WTC11 (cell line): Measurements from ENCODE around the gene ROR2. TPM values are rescaled to one million over a fixed set of nuclear protein-coding genes. Genes with fewer than 3 reads are reported as not detected.
A peak's percentile ranks its signal among the peaks of the same experiment; 100 is the strongest.

Experiments
- ATAC-seq: fragments of 200-7000 bp; cut with Tn5 transposase; 2 replicates; pipeline ENCODE4 v1.10.0; 2021; ENCODE audit warnings: mild to moderate bottlenecking, moderate library complexity
- CTCF ChIA-PET: fragments of 300-600 bp; sonication (Branson Sonifier 250); formaldehyde crosslinking; loops from one replicate; lab custom pipeline; 2021; ENCODE audit warnings: antibody characterized with exemption; lab: Charles Lee
- POLR2A ChIA-PET: fragments of 350-600 bp; sonication (Branson Sonifier 250); formaldehyde crosslinking; loops from one replicate; lab custom pipeline; 2021; ENCODE audit warnings: antibody characterized with exemption; lab: Charles Lee
- DNase-seq: peaks from one replicate; pipeline ENCODE4 v3.0.0; 2021; ENCODE audit warnings: low spot score
- H3K27ac Mint-ChIP-seq: 2 replicates; pipeline ENCODE4 v1.8.0; 2021; ENCODE audit warnings: mixed read lengths
- H3K27me3 Mint-ChIP-seq: 2 replicates; pipeline ENCODE4 v1.8.0; 2021; ENCODE audit warnings: low read depth, mild to moderate bottlenecking, moderate library complexity, mixed read lengths
- H3K36me3 Mint-ChIP-seq: 2 replicates; pipeline ENCODE4 v1.8.0; 2021; ENCODE audit warnings: mixed read lengths
- H3K4me1 Mint-ChIP-seq: 2 replicates; pipeline ENCODE4 v1.8.0; 2022; ENCODE audit warnings: mixed read lengths
- H3K4me3 Mint-ChIP-seq: 2 replicates; pipeline ENCODE4 v1.8.0; 2021; ENCODE audit warnings: mild to moderate bottlenecking, moderate library complexity, mixed read lengths
- H3K9me3 Mint-ChIP-seq: 2 replicates; pipeline ENCODE4 v1.8.0; 2021; ENCODE audit warnings: mixed read lengths
- ATF1 ChIP-seq: sonication (generic); formaldehyde crosslinking; IDR thresholded peaks from 2 replicates; pipeline ENCODE4 v1.8.1; 2023; ENCODE audit warnings: mild to moderate bottlenecking, moderate library complexity, missing genetic modification reagents
- FOXJ3 ChIP-seq: sonication (generic); formaldehyde crosslinking; IDR thresholded peaks from 2 replicates; pipeline ENCODE4 v1.9.0; 2021; ENCODE audit warnings: missing genetic modification reagents, mild to moderate bottlenecking, borderline replicate concordance
- JUN ChIP-seq: sonication (generic); formaldehyde crosslinking; IDR thresholded peaks from 2 replicates; pipeline ENCODE4 v1.8.0; 2023; ENCODE audit warnings: mild to moderate bottlenecking, missing genetic modification reagents
- KAT7 ChIP-seq: sonication (generic); formaldehyde crosslinking; IDR thresholded peaks from 2 replicates; pipeline ENCODE4 v1.8.1; 2023; ENCODE audit warnings: missing genetic modification reagents, mild to moderate bottlenecking, borderline replicate concordance
- MYBL2 ChIP-seq: sonication (generic); formaldehyde crosslinking; IDR thresholded peaks from 2 replicates; pipeline ENCODE4 v1.8.1; 2023; ENCODE audit warnings: mild to moderate bottlenecking, moderate library complexity, missing genetic modification reagents
- NFATC4 ChIP-seq: fragments of 250-450 bp; sonication (Bioruptor Pico); IDR thresholded peaks from 2 replicates; pipeline ENCODE4 v1.9.0; 2021; ENCODE audit warnings: mild to moderate bottlenecking
- NFE2L1 ChIP-seq: sonication (generic); formaldehyde crosslinking; IDR thresholded peaks from 2 replicates; pipeline ENCODE4 v1.8.1; 2023; ENCODE audit warnings: missing genetic modification reagents
- NFYB ChIP-seq: sonication (generic); formaldehyde crosslinking; conservative IDR thresholded peaks from 2 replicates; pipeline ENCODE4 v1.8.0; 2022; ENCODE audit warnings: low read depth, missing genetic modification reagents
- TEAD1 ChIP-seq: sonication (generic); formaldehyde crosslinking; IDR thresholded peaks from 2 replicates; pipeline ENCODE4 v1.8.0; 2022; ENCODE audit warnings: mild to moderate bottlenecking, missing genetic modification reagents
- TEAD4 ChIP-seq: sonication (generic); formaldehyde crosslinking; IDR thresholded peaks from 2 replicates; pipeline ENCODE4 v1.8.0; 2022; ENCODE audit warnings: mild to moderate bottlenecking, missing genetic modification reagents
- TP53 ChIP-seq: sonication (generic); formaldehyde crosslinking; IDR thresholded peaks from 2 replicates; pipeline ENCODE4 v1.8.1; 2023; ENCODE audit warnings: mild to moderate bottlenecking, missing genetic modification reagents
- ZNF232 ChIP-seq: sonication (generic); formaldehyde crosslinking; IDR thresholded peaks from 2 replicates; pipeline ENCODE4 v1.8.0; 2022; ENCODE audit warnings: mild to moderate bottlenecking, missing genetic modification reagents
- ZNF317 ChIP-seq: sonication (generic); formaldehyde crosslinking; IDR thresholded peaks from 2 replicates; pipeline ENCODE4 v1.8.1; 2023; ENCODE audit warnings: low read depth, mild to moderate bottlenecking, moderate library complexity, missing genetic modification reagents, borderline replicate concordance
- total RNA-seq: library from RNA; stranded (reverse); gene quantifications from 3 replicates; pipeline ENCODE4 v1.2.3, GENCODE V29; 2021
- TF ChIP-seq, protein P1 (sequence below): fragments of 250-450 bp; sonication (Bioruptor Pico); IDR thresholded peaks from 2 replicates; pipeline ENCODE4 v1.9.0; 2021; ENCODE audit warnings: mild to moderate bottlenecking
- TF ChIP-seq, protein P2 (sequence below): sonication (generic); formaldehyde crosslinking; IDR thresholded peaks from 2 replicates; pipeline ENCODE4 v1.8.0; 2022; ENCODE audit warnings: mild to moderate bottlenecking, missing genetic modification reagents
- TF ChIP-seq, protein P3 (sequence below): fragments of 250-450 bp; sonication (Bioruptor Pico); IDR thresholded peaks from 2 replicates; pipeline ENCODE4 v2.1.2; 2022; ENCODE audit warnings: mild to moderate bottlenecking, moderate library complexity
- TF ChIP-seq, protein P4 (sequence below): sonication (generic); formaldehyde crosslinking; IDR thresholded peaks from 2 replicates; pipeline ENCODE4 v1.8.1; 2023; ENCODE audit warnings: mild to moderate bottlenecking, missing genetic modification reagents, moderate library complexity
- TF ChIP-seq, protein P5 (sequence below): sonication (generic); formaldehyde crosslinking; IDR thresholded peaks from 2 replicates; pipeline ENCODE4 v1.8.1; 2023; ENCODE audit warnings: mild to moderate bottlenecking, missing genetic modification reagents, moderate library complexity
- TF ChIP-seq, protein P6 (sequence below): sonication (generic); formaldehyde crosslinking; IDR thresholded peaks from 2 replicates; pipeline ENCODE4 v1.8.0; 2023; ENCODE audit warnings: missing genetic modification reagents, mild to moderate bottlenecking, borderline replicate concordance
- TF ChIP-seq, protein P7 (sequence below): sonication (generic); formaldehyde crosslinking; conservative IDR thresholded peaks from 2 replicates; pipeline ENCODE4 v1.8.1; 2023; ENCODE audit warnings: mild to moderate bottlenecking, low read depth, missing genetic modification reagents, moderate library complexity

Gene ROR2
- total RNA-seq, 1 experiment from 2014 or later: 19.8 TPM

DNA sequence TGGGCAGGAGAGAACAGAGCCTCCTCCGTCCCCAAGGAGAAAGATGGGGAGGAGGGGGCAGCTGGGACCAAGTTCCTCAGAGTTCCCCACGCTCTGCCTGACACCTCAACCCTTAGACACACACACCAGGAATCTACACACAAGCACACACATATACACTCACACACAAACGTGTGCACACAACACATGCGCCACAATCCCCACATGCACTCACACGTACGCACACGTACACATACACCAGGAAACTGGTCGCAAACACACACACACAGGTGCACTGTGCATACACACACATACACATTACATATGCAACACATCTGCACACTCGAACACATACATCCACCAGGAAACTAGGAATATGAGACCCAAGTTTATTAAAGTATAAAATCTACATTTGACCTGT is 50.4 kb downstream of the ROR2 start:
- H3K9me3 Mint-ChIP-seq: no peaks in the 10 kb centered on the region
- ATAC-seq (no peak), DNase-seq (no peak)
- ChIA-PET POLR2A (interaction anchor here (1.0 to 1.2 kb wide), 2 partner anchors 11 to 50 kb away, joined by 3 to 4 read pairs; partner anchors contain the start of gene ROR2), CTCF (interaction anchor here (1.1 to 2.7 kb wide), 3 partner anchors 49 to 54 kb away, joined by 3 to 12 read pairs (median 7); partner anchors contain the start of gene ROR2)
- no peak overlapping the region for H3K4me3 Mint-ChIP-seq
- no peaks in the 10 kb centered on the region for H3K27me3 Mint-ChIP-seq
- no peak for TF ChIP-seq FOXJ3
- no peak for TF ChIP-seq KAT7
- no peak for TF ChIP-seq JUN
- 0 out of 2 replicates have a peak, but pooled peaks have one; percentile 12 for TF ChIP-seq NFYB (CRISPR knock-in tag)
- TF ChIP-seq, protein P1, sequence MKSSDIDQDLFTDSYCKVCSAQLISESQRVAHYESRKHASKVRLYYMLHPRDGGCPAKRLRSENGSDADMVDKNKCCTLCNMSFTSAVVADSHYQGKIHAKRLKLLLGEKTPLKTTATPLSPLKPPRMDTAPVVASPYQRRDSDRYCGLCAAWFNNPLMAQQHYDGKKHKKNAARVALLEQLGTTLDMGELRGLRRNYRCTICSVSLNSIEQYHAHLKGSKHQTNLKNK (CRISPR knock-in tag): no peak
- TF ChIP-seq MYBL2 (CRISPR knock-in tag): no peak
- TF ChIP-seq, protein P2, sequence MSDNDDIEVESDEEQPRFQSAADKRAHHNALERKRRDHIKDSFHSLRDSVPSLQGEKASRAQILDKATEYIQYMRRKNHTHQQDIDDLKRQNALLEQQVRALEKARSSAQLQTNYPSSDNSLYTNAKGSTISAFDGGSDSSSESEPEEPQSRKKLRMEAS (CRISPR knock-in tag): no peak
- TF ChIP-seq TEAD1: no peak
- TF ChIP-seq NFE2L1: 0 out of 2 replicates have a peak, but pooled peaks have one; percentile 21
- TF ChIP-seq, protein P3, sequence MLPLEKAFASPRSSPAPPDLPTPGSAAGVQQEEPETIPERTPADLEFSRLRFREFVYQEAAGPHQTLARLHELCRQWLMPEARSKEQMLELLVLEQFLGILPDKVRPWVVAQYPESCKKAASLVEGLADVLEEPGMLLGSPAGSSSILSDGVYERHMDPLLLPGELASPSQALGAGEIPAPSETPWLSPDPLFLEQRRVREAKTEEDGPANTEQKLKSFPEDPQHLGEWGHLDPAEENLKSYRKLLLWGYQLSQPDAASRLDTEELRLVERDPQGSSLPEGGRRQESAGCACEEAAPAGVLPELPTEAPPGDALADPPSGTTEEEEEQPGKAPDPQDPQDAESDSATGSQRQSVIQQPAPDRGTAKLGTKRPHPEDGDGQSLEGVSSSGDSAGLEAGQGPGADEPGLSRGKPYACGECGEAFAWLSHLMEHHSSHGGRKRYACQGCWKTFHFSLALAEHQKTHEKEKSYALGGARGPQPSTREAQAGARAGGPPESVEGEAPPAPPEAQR (CRISPR knock-in tag): no peak
- TF ChIP-seq TP53 (CRISPR knock-in tag): no peak
- no peaks in the 10 kb centered on the region for H3K36me3 Mint-ChIP-seq
- H3K4me1 Mint-ChIP-seq: peaks cover 71% of the 10 kb centered on the region
- H3K27ac Mint-ChIP-seq: no peak overlapping the region

DNA sequence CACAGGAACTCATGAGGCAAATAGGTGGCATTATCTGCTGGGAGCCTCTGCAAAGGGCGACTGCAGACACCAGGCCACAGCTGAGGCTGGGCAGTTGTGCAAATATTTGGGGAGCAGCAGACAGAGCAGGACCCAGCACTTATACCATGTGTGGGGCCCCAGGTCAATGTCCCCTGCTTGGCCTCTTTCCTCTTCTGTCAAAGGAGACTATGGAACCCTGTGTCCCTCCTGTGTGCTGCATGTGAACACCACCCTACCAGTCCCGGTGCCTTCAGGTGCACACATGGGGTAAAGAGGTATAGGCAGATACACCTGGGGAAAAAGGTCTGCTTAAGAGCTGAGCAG is 50.8 kb downstream of the ROR2 start:
- Mint-ChIP-seq H3K4me1 (peaks cover 75% of the 10 kb centered on the region), H3K27ac (no peak overlapping the region), H3K4me3 (no peak overlapping the region), H3K27me3 (no peaks in the 10 kb centered on the region), H3K36me3 (no peaks in the 10 kb centered on the region), H3K9me3 (no peaks in the 10 kb centered on the region)
- ChIA-PET POLR2A (no interaction called here), CTCF (interaction anchor here (1.1 to 2.7 kb wide), 4 partner anchors 50 to 128 kb away, joined by 3 to 12 read pairs (median 5); partner anchors contain the start of gene ROR2)
- no peak for ATAC-seq
- DNase-seq: no peak
- TF ChIP-seq, protein P4, sequence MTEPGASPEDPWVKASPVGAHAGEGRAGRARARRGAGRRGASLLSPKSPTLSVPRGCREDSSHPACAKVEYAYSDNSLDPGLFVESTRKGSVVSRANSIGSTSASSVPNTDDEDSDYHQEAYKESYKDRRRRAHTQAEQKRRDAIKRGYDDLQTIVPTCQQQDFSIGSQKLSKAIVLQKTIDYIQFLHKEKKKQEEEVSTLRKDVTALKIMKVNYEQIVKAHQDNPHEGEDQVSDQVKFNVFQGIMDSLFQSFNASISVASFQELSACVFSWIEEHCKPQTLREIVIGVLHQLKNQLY (CRISPR knock-in tag): no peak
- TF ChIP-seq, all 79 proteins: peak for 0

DNA sequence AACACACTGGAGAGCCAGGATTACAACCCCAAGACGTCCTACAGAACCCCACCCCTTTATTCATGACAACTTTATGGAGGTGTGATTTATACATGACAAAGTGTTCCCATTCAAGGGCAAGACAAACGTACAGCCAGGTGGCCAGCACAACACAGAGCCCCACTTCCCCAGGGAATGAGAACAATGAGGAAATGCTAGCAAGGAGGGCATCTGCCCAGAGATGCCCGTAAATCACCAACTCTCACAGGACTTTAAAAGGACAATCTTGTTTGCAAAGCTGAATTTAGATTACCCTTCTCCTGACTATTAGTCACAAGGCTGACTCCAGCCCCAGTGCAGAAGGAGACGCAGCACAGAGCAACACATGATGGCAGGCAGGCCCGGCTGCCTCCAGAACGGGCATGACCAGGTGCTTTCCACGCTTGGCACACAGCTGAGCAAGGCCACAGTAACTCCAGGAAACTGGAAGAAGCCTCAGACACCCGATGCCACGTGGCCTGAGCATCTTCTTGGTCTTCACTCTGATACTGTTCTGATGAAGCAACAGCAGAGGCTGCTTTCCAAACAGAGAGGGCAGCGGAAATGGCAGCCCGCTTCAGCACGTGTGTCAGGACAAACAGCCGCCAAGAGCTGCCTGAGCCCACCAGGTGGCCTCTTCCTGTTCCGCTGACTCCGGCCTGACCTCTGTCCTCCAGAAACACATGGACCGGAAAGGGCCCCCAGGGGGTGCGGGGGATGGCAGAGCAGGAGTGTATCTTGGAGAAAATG is 51.4 kb downstream of the ROR2 start:
- Mint-ChIP-seq H3K4me3 (no peak overlapping the region), H3K27ac (no peak overlapping the region), H3K4me1 (peaks cover 78% of the 10 kb centered on the region), H3K27me3 (no peaks in the 10 kb centered on the region), H3K9me3 (no peaks in the 10 kb centered on the region), H3K36me3 (no peaks in the 10 kb centered on the region)
- ATAC-seq: peak; percentile 35
- peak; percentile 40 for DNase-seq
- ChIA-PET POLR2A (no interaction called here), CTCF (interaction anchor here (1.1 to 2.7 kb wide), 3 partner anchors 50 to 127 kb away, joined by 3 to 12 read pairs (median 3); partner anchors contain the start of gene ROR2)
- TF ChIP-seq, protein P5, sequence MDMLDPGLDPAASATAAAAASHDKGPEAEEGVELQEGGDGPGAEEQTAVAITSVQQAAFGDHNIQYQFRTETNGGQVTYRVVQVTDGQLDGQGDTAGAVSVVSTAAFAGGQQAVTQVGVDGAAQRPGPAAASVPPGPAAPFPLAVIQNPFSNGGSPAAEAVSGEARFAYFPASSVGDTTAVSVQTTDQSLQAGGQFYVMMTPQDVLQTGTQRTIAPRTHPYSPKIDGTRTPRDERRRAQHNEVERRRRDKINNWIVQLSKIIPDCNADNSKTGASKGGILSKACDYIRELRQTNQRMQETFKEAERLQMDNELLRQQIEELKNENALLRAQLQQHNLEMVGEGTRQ (CRISPR knock-in tag): no peak
- TF ChIP-seq TEAD4 (CRISPR knock-in tag) (no peak), ATF1 (CRISPR knock-in tag) (no peak), ZNF232 (CRISPR knock-in tag) (no peak), NFATC4 (CRISPR knock-in tag) (no peak), ZNF317 (CRISPR knock-in tag) (no peak)
- TF ChIP-seq, protein P6, sequence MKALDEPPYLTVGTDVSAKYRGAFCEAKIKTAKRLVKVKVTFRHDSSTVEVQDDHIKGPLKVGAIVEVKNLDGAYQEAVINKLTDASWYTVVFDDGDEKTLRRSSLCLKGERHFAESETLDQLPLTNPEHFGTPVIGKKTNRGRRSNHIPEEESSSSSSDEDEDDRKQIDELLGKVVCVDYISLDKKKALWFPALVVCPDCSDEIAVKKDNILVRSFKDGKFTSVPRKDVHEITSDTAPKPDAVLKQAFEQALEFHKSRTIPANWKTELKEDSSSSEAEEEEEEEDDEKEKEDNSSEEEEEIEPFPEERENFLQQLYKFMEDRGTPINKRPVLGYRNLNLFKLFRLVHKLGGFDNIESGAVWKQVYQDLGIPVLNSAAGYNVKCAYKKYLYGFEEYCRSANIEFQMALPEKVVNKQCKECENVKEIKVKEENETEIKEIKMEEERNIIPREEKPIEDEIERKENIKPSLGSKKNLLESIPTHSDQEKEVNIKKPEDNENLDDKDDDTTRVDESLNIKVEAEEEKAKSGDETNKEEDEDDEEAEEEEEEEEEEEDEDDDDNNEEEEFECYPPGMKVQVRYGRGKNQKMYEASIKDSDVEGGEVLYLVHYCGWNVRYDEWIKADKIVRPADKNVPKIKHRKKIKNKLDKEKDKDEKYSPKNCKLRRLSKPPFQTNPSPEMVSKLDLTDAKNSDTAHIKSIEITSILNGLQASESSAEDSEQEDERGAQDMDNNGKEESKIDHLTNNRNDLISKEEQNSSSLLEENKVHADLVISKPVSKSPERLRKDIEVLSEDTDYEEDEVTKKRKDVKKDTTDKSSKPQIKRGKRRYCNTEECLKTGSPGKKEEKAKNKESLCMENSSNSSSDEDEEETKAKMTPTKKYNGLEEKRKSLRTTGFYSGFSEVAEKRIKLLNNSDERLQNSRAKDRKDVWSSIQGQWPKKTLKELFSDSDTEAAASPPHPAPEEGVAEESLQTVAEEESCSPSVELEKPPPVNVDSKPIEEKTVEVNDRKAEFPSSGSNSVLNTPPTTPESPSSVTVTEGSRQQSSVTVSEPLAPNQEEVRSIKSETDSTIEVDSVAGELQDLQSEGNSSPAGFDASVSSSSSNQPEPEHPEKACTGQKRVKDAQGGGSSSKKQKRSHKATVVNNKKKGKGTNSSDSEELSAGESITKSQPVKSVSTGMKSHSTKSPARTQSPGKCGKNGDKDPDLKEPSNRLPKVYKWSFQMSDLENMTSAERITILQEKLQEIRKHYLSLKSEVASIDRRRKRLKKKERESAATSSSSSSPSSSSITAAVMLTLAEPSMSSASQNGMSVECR (CRISPR knock-in tag): 0 out of 2 replicates have a peak, but pooled peaks have one; percentile 26
- TF ChIP-seq, protein P7, sequence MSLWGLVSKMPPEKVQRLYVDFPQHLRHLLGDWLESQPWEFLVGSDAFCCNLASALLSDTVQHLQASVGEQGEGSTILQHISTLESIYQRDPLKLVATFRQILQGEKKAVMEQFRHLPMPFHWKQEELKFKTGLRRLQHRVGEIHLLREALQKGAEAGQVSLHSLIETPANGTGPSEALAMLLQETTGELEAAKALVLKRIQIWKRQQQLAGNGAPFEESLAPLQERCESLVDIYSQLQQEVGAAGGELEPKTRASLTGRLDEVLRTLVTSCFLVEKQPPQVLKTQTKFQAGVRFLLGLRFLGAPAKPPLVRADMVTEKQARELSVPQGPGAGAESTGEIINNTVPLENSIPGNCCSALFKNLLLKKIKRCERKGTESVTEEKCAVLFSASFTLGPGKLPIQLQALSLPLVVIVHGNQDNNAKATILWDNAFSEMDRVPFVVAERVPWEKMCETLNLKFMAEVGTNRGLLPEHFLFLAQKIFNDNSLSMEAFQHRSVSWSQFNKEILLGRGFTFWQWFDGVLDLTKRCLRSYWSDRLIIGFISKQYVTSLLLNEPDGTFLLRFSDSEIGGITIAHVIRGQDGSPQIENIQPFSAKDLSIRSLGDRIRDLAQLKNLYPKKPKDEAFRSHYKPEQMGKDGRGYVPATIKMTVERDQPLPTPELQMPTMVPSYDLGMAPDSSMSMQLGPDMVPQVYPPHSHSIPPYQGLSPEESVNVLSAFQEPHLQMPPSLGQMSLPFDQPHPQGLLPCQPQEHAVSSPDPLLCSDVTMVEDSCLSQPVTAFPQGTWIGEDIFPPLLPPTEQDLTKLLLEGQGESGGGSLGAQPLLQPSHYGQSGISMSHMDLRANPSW (CRISPR knock-in tag): no peak
- TF ChIP-seq, protein P4 (CRISPR knock-in tag): no peak
